Panc1 (cell line): ENCODE measurements around the gene SERPINA4. TPM values are rescaled to one million over a fixed set of nuclear protein-coding genes. Genes with fewer than 3 reads are reported as not detected.

Source experiments
- ATAC-seq: fragments of 200-7000 bp; cut with Tn5 transposase; 2 replicates; pipeline ENCODE4 v1.9.1; 2020; ENCODE audit warnings: mild to moderate bottlenecking, moderate library complexity
- BruUV-seq: library from RNA; stranded (reverse); fragments of 400-500 nt; replicated peaks from 2 replicates; lab custom pipeline; 2021; lab: Mats Ljungman, UMichigan
- CTCF ChIA-PET: fragments of 300-600 bp; sonication (Branson Sonifier 250); formaldehyde crosslinking; loops from one replicate; lab custom pipeline; 2022; ENCODE audit warnings: antibody characterized with exemption; lab: Charles Lee
- POLR2A ChIA-PET: fragments of 300-600 bp; sonication (Branson Sonifier 250); formaldehyde crosslinking; loops from one replicate; lab custom pipeline; 2022; ENCODE audit warnings: antibody characterized with exemption; lab: Charles Lee
- DNase-seq: peaks from one replicate; pipeline ENCODE4 v3.0.0-alpha.2; 2010; ENCODE audit warnings: low read depth, low spot score
- H3K27ac ChIP-seq: 2 replicates; pipeline ENCODE4 v1.5.1; 2011; ENCODE audit warnings: mild to moderate bottlenecking, low read length, inconsistent platforms
- H3K27me3 ChIP-seq: fragments of 200-500 bp; sonication (Bioruptor generic); 2 replicates; pipeline ENCODE4 v1.6.0; 2014; ENCODE audit warnings: low read length, inconsistent platforms; ENCODE audit not compliant: control insufficient read depth, insufficient read depth
- H3K36me3 ChIP-seq: fragments of 200-500 bp; sonication (Bioruptor generic); 2 replicates; pipeline ENCODE4 v1.5.1; 2014; ENCODE audit warnings: inconsistent platforms, mild to moderate bottlenecking, low read length, moderate library complexity; ENCODE audit not compliant: control insufficient read depth, insufficient read depth
- H3K4me1 ChIP-seq: 2 replicates; pipeline ENCODE4 v1.5.1; 2011; ENCODE audit warnings: inconsistent platforms, mild to moderate bottlenecking, low read length, moderate library complexity; ENCODE audit not compliant: control insufficient read depth, insufficient read depth
- H3K4me3 ChIP-seq, 2 experiments: 2 replicates each; pipeline ENCODE4 v1.5.1; 2011 to 2012; ENCODE audit warnings: low read depth in 2 of 2, low read length in 2 of 2, mild to moderate bottlenecking in 2 of 2, inconsistent platforms in 1 of 2, moderate library complexity in 1 of 2
- H3K9me3 ChIP-seq: fragments of 200-500 bp; sonication (Bioruptor generic); 2 replicates; pipeline ENCODE4 v1.5.1; 2014; ENCODE audit warnings: low read depth, mild to moderate bottlenecking, inconsistent platforms, low read length, moderate library complexity; ENCODE audit not compliant: control insufficient read depth, insufficient read depth
- CTCF ChIP-seq: fragments of 450-650 bp; IDR thresholded peaks from 2 replicates; pipeline ENCODE4 v1.5.1; 2017; ENCODE audit warnings: mild to moderate bottlenecking
- POLR2AphosphoS5 ChIP-seq: IDR thresholded peaks from 2 replicates; pipeline ENCODE4 v1.6.1; 2012; ENCODE audit warnings: mild to moderate bottlenecking, low read depth, low read length, moderate library complexity
- SIN3A ChIP-seq: IDR thresholded peaks from 2 replicates; pipeline ENCODE4 v1.6.1; 2012; ENCODE audit warnings: low read depth, mild to moderate bottlenecking, low read length, moderate library complexity, borderline replicate concordance; ENCODE audit not compliant: insufficient read depth
- TCF7L2 ChIP-seq: IDR thresholded peaks from 2 replicates; pipeline ENCODE4 v1.6.1; 2011; ENCODE audit warnings: mild to moderate bottlenecking, low read depth, low read length, inconsistent platforms
- in situ Hi-C: cut with HindIII; loops from 2 replicates; pipeline ENCODE4 v1.10.0; 2016; ENCODE audit warnings: low sequenced_read_pairs, low pct_unique_long_range_greater_than_20kb
- intact Hi-C: fragments of 100-400 bp; cut with micrococcal nuclease; formaldehyde crosslinking; loops from one replicate; pipeline ENCODE4 v1.10.0; 2022; ENCODE audit not compliant: unreplicated experiment
- total RNA-seq: library from RNA; stranded (reverse); gene quantifications from one replicate; pipeline ENCODE4 v1.2.1, GENCODE V29; 2021; ENCODE audit not compliant: unreplicated experiment
- TF ChIP-seq, protein P1 (sequence below), 2 experiments: IDR thresholded peaks; 2 replicates each; pipeline ENCODE4 v1.6.1; 2011 to 2012; ENCODE audit warnings: low read depth in 2 of 2, control low read depth in 1 of 2, low read length in 1 of 2, mild to moderate bottlenecking in 1 of 2, moderate library complexity in 1 of 2; ENCODE audit not compliant: insufficient read depth in 1 of 2

SERPINA4 gene
- total RNA-seq, 1 experiment from 2014 or later, result 0.10 TPM

GRCh38 chr14:94522115-94522724, 39.0 kb upstream of the SERPINA4 start:
- in situ Hi-C loops, result no loop called here
- ChIA-PET POLR2A (no interaction called here), CTCF (no interaction called here)

GRCh38 chr14:94523265-94523664, 38.0 kb upstream of the SERPINA4 start:
- H3K27me3 ChIP-seq, result no peaks in the 10 kb centered on the region; the same call in 1 of the 2 replicates
- CTCF ChIA-PET, result no interaction called here
- no TSS peak for BruUV-seq
- TF ChIP-seq, protein P1, sequence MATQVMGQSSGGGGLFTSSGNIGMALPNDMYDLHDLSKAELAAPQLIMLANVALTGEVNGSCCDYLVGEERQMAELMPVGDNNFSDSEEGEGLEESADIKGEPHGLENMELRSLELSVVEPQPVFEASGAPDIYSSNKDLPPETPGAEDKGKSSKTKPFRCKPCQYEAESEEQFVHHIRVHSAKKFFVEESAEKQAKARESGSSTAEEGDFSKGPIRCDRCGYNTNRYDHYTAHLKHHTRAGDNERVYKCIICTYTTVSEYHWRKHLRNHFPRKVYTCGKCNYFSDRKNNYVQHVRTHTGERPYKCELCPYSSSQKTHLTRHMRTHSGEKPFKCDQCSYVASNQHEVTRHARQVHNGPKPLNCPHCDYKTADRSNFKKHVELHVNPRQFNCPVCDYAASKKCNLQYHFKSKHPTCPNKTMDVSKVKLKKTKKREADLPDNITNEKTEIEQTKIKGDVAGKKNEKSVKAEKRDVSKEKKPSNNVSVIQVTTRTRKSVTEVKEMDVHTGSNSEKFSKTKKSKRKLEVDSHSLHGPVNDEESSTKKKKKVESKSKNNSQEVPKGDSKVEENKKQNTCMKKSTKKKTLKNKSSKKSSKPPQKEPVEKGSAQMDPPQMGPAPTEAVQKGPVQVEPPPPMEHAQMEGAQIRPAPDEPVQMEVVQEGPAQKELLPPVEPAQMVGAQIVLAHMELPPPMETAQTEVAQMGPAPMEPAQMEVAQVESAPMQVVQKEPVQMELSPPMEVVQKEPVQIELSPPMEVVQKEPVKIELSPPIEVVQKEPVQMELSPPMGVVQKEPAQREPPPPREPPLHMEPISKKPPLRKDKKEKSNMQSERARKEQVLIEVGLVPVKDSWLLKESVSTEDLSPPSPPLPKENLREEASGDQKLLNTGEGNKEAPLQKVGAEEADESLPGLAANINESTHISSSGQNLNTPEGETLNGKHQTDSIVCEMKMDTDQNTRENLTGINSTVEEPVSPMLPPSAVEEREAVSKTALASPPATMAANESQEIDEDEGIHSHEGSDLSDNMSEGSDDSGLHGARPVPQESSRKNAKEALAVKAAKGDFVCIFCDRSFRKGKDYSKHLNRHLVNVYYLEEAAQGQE (IDR thresholded peaks at IDR 0.05; ENCODE audit: insufficient read depth in 1 of 2, low read depth in 2 of 2, low read length in 1 of 2), result no peak
- TF ChIP-seq SIN3A (no peak), POLR2AphosphoS5 (no peak), TCF7L2 (no peak), CTCF (no peak)
- ATAC-seq (no peak), DNase-seq (no peak)
- no peaks in the 10 kb centered on the region for H3K9me3 ChIP-seq
- POLR2A ChIA-PET, result no interaction called here
- in situ Hi-C loops (no loop called here), intact Hi-C loops (no loop called here)
- H3K36me3 ChIP-seq, result no peaks in the 10 kb centered on the region
- H3K4me1 ChIP-seq, result no peaks in the 10 kb centered on the region
- no peak overlapping the region for H3K4me3 ChIP-seq
- no peak overlapping the region for H3K27ac ChIP-seq

More at GRCh38 chr14:94522115-94522724, 39.0 kb upstream of the SERPINA4 start:
- TF ChIP-seq, protein P1 (IDR thresholded peaks at IDR 0.05; ENCODE audit: insufficient read depth in 1 of 2, low read depth in 2 of 2, low read length in 1 of 2), result no peak
- Histone ChIP-seq H3K27me3 (no peaks in the 10 kb centered on the region; the same call in 1 of the 2 replicates), H3K4me3 (no peak overlapping the region), H3K4me1 (no peaks in the 10 kb centered on the region), H3K27ac (no peak overlapping the region), H3K9me3 (no peaks in the 10 kb centered on the region), H3K36me3 (no peaks in the 10 kb centered on the region)
- DNase-seq, result no peak
- BruUV-seq, result no TSS peak
- ATAC-seq, result no peak
- intact Hi-C loops, result no loop called here
